Measurements from ENCODE around the gene CCR7. TPM values are rescaled to one million over a fixed set of nuclear protein-coding genes. Genes with fewer than 3 reads are reported as not detected.
A peak's percentile ranks its signal among the peaks of the same experiment; 100 is the strongest.

CCR7 gene
- total and polyA plus RNA-seq, 4 donors: 1.8 to 5.9 (median 3.0) TPM

DNA sequence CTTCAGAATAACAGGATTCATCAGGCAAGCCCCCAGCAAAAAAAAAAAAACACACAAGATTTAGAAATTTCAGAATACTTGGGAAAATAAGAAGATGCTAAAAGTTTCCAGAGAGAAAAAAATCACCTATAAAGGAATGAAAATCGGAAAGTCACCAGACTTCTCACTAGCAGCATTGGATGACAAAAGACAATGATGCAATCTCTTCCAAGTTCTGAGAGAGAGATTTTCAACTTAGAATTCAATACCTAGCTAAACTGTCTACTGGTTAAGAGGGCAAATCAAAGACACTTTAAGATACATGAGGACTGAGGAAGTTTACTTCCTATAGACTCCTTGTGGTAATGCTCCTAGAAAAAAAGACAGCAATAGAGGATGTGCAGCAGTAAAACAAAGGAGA is 40.0 kb downstream of the CCR7 start:
- Histone ChIP-seq H3K9me3 (ENCODE audit: control insufficient read depth in 4 of 4, insufficient read depth in 3 of 4, low read length in 3 of 4) (peaks cover 0 to 3% (median 0%) of the 10 kb centered on the region in 4 donors), H3K27me3 (ENCODE audit: control insufficient read depth in 3 of 3, insufficient read depth in 3 of 3, low read length in 2 of 3) (no peaks in the 10 kb centered on the region), H3K9ac (ENCODE audit: insufficient read depth in 1 of 2, low read length in 2 of 2) (no peak overlapping the region), H3K4me1 (ENCODE audit: control insufficient read depth in 5 of 5, insufficient read depth in 5 of 5, low read length in 5 of 5) (peaks cover 0 to 3% (median 0%) of the 10 kb centered on the region in 5 donors), H3K36me3 (ENCODE audit: control insufficient read depth in 4 of 4, insufficient read depth in 4 of 4, low read length in 4 of 4) (no peaks in the 10 kb centered on the region), H3K27ac (ENCODE audit: low read depth in 1 of 2, low read length in 1 of 2) (no peak overlapping the region), H3K4me3 (no peak overlapping the region)
- TF ChIP-seq, protein P1, sequence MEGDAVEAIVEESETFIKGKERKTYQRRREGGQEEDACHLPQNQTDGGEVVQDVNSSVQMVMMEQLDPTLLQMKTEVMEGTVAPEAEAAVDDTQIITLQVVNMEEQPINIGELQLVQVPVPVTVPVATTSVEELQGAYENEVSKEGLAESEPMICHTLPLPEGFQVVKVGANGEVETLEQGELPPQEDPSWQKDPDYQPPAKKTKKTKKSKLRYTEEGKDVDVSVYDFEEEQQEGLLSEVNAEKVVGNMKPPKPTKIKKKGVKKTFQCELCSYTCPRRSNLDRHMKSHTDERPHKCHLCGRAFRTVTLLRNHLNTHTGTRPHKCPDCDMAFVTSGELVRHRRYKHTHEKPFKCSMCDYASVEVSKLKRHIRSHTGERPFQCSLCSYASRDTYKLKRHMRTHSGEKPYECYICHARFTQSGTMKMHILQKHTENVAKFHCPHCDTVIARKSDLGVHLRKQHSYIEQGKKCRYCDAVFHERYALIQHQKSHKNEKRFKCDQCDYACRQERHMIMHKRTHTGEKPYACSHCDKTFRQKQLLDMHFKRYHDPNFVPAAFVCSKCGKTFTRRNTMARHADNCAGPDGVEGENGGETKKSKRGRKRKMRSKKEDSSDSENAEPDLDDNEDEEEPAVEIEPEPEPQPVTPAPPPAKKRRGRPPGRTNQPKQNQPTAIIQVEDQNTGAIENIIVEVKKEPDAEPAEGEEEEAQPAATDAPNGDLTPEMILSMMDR (IDR thresholded peaks at IDR 0.05; ENCODE audit: control extremely low read depth, extremely low read depth): no peak
- no peak for ATAC-seq (ENCODE audit: insufficient read depth, low FRiP score)
- WGBS, 2 donors: 92 to 100% methylated on average over 1 of the region's 1 CpG
- DNase-seq: no peak

DNA sequence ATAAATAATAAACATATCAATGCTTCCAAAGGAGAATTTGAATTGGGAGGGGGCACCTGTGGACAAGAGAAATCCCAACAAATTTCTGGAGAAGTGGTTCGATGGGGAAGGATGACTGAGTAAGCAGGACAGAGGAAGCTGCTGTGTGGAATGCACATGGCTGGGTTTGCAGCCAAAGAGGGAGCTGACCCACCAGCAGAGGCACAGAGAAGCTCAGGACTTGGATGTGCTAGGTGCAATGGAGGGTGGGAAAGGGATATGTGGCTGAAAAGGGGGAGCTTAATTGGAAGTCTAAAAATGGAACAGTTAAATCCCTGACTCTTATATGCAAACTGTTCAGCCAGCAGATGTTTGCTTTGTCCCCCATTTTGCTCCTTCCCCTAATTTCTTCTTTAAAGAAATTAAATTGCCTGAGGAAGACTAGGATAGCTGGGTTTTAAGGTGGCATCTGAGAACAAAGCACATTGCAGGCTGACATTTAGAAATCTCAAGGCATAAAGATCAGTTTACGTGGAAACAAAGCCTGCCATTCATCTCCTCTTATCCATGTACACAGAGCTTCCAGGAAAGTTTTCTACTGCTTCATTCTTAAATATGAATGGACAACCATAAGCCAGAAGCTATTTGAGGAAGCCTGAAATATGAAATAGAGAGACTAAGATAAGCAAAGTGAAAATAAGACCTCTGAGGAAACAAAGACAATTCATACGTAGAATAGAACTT is 40.9 kb downstream of the CCR7 start:
- TF ChIP-seq, protein P1 (IDR thresholded peaks at IDR 0.05; ENCODE audit: control extremely low read depth, extremely low read depth): no peak
- Histone ChIP-seq H3K4me1 (ENCODE audit: control insufficient read depth in 5 of 5, insufficient read depth in 5 of 5, low read length in 5 of 5) (peaks cover 0 to 3% (median 0%) of the 10 kb centered on the region in 5 donors), H3K9me3 (ENCODE audit: control insufficient read depth in 4 of 4, insufficient read depth in 3 of 4, low read length in 3 of 4) (peaks cover 0 to 3% (median 0%) of the 10 kb centered on the region in 4 donors), H3K9ac (ENCODE audit: insufficient read depth in 1 of 2, low read length in 2 of 2) (no peak overlapping the region), H3K27me3 (ENCODE audit: control insufficient read depth in 3 of 3, insufficient read depth in 3 of 3, low read length in 2 of 3) (no peaks in the 10 kb centered on the region), H3K4me3 (no peak overlapping the region), H3K36me3 (ENCODE audit: control insufficient read depth in 4 of 4, insufficient read depth in 4 of 4, low read length in 4 of 4) (no peaks in the 10 kb centered on the region), H3K27ac (ENCODE audit: low read depth in 1 of 2, low read length in 1 of 2) (no peak overlapping the region)
- no peak for DNase-seq
- WGBS, 2 donors: 65 to 67% methylated on average over 3 of the region's 3 CpGs
- no peak for ATAC-seq (ENCODE audit: insufficient read depth, low FRiP score)

DNA sequence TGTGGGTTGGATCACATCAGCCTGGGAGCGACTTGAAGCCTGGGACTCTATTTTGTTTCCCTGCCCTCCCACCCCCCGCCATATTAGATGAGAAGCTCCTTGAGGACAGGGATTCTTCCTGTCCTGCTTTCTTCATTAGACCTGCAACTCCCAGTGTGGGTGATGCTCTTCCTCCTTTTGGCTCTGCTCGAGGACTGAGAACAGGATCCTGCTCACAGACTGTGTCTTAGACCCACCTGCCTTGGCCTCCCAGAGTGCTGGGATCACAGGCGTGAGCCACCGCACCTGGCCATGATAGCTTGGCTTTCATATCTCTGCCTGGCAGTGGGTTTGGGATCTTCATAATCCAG is 42.3 kb downstream of the CCR7 start:
- no peak for DNase-seq
- 90 to 95% methylated on average over 5 of the region's 5 CpGs for WGBS, 2 donors

More for the DNA sequence above, 42.3 kb downstream of the CCR7 start:
- no peaks in the 10 kb centered on the region for H3K27me3 ChIP-seq (ENCODE audit: control insufficient read depth in 3 of 3, insufficient read depth in 3 of 3, low read length in 2 of 3)
- peak overlapping the region in 1 of 2 donors; percentile 54 for H3K27ac ChIP-seq (ENCODE audit: low read depth in 1 of 2, low read length in 1 of 2)
- no peak overlapping the region for H3K9ac ChIP-seq (ENCODE audit: insufficient read depth in 1 of 2, low read length in 2 of 2)
- ATAC-seq (ENCODE audit: insufficient read depth, low FRiP score): no peak
- H3K9me3 ChIP-seq (ENCODE audit: control insufficient read depth in 4 of 4, insufficient read depth in 3 of 4, low read length in 3 of 4): peaks cover 0 to 3% (median 0%) of the 10 kb centered on the region in 4 donors
- TF ChIP-seq, protein P1 (IDR thresholded peaks at IDR 0.05; ENCODE audit: control extremely low read depth, extremely low read depth): no peak
- peaks cover 0 to 3% (median 0%) of the 10 kb centered on the region in 5 donors for H3K4me1 ChIP-seq (ENCODE audit: control insufficient read depth in 5 of 5, insufficient read depth in 5 of 5, low read length in 5 of 5)
- no peak overlapping the region for H3K4me3 ChIP-seq
- no peaks in the 10 kb centered on the region for H3K36me3 ChIP-seq (ENCODE audit: control insufficient read depth in 4 of 4, insufficient read depth in 4 of 4, low read length in 4 of 4)
